ENCODE results near the gene LAMC2. TPM values are rescaled to one million over a fixed set of nuclear protein-coding genes. Genes with fewer than 3 reads are reported as not detected.

Gene LAMC2
- total RNA-seq, 2 donors from 2014 or later: 30.7 to 55.0 TPM

DNA sequence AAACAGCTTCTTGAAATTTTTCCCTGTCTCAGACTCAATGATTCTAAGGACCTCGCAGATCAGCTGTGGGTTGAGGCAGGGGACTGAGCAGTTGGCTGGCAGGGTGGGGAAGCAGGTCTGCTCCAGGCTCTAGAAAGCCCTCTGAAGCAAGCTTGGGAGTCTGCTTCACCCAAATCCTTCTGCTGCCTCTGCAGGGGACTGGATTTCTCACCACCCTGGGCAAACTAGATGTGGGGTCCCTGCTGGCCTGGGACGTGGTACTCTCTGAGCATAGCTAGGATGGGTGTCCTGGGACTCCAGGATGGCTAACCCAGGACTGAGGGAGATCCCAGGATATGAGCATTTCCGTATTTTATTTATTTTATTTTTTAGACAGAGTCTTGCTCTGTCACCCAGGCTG is 89.3 kb downstream of the LAMC2 start:
- intact Hi-C loops (cut with DNase I, micrococcal nuclease): no loop called here
- DNase-seq (no peak), ATAC-seq (no peak)

GRCh38 chr1:183276386-183277080 is 90.5 kb downstream of the LAMC2 start:
- intact Hi-C loops (cut with DNase I, micrococcal nuclease): no loop called here
- ATAC-seq (no peak), DNase-seq (no peak)

DNA sequence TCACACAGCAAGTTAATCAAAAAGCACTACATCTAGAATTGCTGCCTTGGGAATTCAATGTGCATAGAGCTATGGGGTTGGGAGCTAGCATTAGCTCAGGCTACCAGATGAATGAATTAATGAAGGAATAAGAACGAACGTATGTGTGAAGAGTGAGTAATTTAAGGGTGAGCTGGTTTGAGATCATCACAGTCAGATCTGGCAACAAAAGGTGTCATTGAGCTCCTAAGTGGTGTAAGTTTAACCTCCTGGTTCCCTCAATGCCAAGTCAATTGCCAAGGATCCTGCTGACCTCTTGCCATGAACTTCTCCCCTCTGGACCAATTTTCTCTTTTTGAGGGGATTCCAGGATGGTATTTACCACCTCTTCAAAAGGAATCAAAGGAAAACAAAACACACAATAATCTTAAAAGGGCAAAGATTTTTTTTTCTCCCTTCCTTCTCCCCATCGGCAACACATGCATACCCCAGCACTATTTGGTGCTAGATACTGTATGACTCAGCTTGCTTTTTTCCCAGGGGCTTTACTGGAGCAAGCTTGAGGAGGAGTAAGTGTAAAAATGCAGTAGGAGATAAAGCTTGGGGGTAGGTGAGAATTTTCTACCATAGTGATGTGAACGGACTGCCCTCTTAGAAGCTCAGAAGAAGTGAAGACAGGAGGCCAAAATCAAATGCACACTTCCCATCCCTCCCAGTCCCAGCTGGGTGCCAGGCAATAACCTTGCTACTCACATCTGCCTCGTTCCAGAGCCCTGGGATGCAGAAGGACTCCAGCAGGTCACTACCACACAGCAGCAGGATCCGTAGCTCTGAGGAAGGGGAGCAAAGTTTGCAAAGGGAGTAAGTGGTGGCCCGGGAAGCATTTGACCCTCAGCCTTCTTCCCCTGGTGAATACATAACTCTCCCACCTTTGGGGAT is 92.0 kb downstream of the LAMC2 start:
- no peak for DNase-seq
- no peak for ATAC-seq
- intact Hi-C loops (cut with DNase I, micrococcal nuclease): no loop called here

DNA sequence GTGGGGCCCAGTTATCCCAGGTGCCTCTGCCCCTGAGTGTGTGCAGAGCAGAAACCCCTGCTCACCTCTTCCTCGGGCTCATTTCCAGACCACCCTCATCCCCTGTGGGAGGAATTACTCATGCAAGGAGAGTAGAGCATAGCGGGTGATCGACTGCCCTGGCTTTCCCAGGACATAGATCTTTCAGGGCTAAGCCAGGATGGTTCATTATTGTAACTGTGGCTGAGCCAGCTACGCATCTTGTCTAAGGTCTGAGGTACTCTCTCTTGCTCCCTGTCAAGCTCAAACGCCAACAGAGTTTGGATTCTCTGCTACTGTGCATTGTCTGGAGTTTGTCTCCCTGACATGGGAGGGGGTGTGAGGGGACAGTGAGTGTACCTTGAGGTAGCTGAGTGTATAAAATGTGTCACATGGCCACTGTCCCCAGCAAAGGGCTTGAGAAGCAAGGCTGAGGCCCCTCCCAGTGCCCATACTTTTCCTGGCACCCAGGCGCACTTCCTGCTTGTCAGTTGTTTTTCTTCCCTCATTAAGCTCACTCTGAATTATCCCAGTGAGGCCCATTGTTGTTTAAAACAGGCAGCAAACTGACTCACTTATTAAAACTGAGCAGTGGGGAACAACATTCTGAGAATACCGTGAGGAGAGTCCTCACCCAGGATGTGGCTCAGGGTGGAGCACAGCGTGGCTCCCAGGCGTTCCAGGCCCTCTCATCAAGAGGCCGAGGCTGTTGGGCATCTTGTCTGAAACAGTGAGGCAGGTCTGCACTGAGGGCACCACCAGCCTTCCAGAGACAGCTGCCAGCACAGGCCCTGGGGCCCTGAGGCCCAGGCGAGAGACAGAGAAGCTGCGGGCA is 92.9 kb downstream of the LAMC2 start:
- DNase-seq (no peak), ATAC-seq (no peak)
- intact Hi-C loops (cut with DNase I, micrococcal nuclease): no loop called here

- intact Hi-C loops (cut with DNase I, micrococcal nuclease): no loop called here
- DNase-seq: no peak
These were observed 93.8 kb downstream of the LAMC2 start for GRCh38 chr1:183279835-183280234.

DNA sequence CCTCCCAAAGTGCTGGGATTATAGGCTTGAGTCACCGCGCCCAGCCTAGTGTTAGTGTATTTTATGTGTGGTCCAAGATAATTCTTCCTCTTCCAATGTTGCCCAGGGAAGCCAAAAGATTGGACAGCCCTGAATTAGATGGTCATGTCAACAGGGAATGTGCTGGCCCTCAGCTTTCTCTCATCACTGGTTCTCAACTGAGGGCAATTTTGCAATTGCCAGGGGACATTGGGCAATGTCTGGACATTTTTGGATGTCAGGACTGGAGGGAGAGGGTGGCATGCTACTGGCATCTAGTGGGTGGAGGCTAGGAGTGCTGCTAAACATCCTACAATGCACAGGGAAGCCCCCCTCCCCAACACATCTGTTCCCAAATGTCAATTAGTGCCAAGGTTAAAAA is 95.0 kb downstream of the LAMC2 start:
- intact Hi-C loops (cut with DNase I, micrococcal nuclease): no loop called here
- DNase-seq (no peak), ATAC-seq (no peak)

More at GRCh38 chr1:183279835-183280234, 93.8 kb downstream of the LAMC2 start:
- ATAC-seq: no peak

DNA sequence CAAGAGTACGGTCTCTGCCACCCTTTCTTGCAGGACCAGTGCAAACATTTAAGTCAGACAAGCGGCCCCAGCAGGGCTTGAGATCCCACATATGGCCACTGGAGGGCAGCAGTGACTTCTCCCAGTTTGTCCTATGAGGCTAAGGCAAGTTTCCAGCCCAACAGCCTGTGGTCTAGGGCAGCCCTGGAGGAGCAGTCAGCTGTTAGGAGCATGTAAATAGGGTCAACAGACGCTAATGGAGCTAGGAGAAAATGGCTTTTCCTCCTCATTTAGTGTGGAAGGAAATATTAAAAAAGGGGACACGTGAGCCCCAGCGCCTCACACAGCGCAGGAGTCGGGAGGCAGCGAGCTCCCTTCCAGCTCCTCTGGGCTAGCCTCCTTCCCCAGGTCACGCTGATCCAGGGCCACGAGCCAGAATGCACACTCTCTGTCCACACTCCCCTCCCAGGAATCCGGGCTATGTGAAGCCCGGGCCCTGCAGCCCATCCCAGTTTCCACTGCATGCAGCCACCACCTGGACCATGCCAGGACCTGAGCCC is 95.6 kb downstream of the LAMC2 start:
- intact Hi-C loops (cut with DNase I, micrococcal nuclease): no loop called here
- ATAC-seq (peak; percentile 96), DNase-seq (peak; percentile 79 to 84)

DNA sequence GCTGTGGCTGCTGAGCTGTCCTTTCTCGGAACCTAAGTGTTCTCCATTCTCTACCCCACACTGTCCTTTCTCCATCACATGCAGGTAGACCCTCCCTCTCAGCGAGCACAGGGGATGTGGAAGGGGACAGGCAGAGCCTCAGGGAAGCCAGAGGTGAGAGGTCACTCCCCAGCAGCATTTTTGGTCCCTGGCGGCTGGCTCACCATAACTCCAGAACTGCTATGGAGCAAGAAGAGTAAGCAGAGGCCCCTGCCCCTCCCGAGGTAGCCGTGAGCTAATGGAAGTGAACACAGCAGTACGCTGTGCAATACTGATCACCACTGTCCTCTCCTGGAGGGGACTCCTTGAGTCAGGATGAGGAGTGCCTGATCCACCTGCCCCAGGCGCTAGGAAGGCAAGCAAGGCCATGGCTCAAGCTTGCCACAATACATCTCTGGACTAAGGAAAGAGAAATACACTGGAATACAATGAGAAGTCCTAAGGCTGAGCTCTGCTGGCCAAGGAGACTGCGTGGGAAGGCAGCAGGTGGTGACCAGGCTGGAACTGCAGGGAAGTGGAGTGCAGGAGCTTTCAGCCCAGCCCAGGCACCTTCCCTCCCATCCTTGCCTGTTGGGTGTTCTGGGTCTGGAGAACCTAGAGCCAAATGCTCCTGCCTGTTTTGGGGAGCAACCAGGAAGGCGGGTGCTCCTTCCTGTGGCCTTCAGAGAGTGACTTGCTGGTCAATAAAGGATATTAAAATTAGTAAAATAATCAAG is 96.2 kb downstream of the LAMC2 start:
- intact Hi-C loops (cut with DNase I, micrococcal nuclease): no loop called here
- ATAC-seq (peak; percentile 8), DNase-seq (no peak)

DNA sequence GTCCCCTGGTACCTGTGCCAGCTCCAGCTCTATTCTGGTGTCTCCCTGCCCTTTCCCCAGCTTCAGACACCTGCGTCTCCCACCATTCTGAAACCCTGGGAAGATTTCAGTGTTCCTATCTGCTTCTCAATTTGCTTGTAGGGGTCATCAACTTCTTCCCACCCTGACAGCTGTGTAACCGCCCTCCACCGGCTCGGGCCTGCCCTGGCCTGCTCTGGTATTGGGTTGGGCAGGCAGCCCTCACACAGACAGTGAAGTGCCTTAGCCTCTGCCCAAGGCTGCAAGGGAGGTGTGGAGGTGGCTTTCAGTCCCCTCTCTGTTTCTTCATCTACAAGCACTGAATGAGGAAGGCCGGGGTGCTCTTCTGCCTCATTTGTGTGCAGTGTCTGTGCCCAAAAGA is 97.2 kb downstream of the LAMC2 start:
- ATAC-seq: no peak
- intact Hi-C loops (cut with DNase I, micrococcal nuclease): no loop called here

GRCh38 chr1:183284086-183284485 is 98.0 kb downstream of the LAMC2 start:
- ATAC-seq: no peak
- intact Hi-C loops (cut with DNase I, micrococcal nuclease): no loop called here
- DNase-seq: no peak

More for the DNA sequence above, 97.2 kb downstream of the LAMC2 start:
- no peak for DNase-seq

DNA sequence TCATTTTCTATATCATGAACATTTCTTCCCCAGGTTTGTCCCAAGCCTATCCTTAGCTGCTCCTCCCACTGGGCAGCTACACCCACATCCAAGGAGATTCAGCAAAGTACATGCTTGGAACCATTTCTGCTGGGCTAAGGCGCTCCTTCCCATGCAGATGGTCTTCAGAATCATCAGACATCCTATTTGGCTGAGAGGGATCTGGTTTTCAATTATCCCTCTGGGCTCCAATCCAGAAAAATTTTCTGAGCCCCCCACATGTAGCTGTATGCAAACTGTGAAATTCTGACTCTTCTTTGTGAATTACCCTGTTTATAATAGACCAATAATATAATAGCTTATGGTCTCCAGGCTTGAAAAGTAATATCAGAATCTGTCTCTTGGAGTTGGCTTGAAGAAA is 99.2 kb downstream of the LAMC2 start:
- DNase-seq (no peak), ATAC-seq (no peak)
- intact Hi-C loops (cut with DNase I, micrococcal nuclease): no loop called here

- no peak for ATAC-seq
- intact Hi-C loops (cut with DNase I, micrococcal nuclease): no loop called here
- no peak for DNase-seq
These were observed 99.7 kb downstream of the LAMC2 start for GRCh38 chr1:183285746-183286145.

DNA sequence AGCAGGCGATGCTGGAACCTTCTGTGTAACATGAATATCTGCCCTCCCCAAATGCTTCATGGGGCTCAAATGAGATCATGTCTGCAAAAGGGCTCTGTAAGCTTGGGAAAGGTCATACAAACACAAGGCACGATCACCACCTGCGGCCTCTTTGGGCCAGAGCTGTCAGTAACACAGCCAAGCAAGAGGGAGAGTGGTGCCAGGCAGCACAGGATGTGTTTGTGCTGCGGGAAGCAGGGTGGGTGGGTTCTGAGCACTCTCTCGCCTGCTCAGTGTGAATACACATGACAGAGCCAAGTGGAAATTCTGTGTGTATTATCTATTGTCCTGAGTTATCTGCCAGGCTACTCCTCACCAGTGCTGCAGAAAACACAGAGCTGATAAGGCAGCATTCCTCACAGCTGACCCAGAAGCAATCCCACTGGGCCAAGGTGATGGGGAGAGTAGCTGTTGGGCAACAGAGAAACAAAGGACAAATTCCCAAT is 101.2 kb downstream of the LAMC2 start:
- DNase-seq (no peak), ATAC-seq (peak; percentile 20)
- intact Hi-C loops (cut with DNase I, micrococcal nuclease): no loop called here

DNA sequence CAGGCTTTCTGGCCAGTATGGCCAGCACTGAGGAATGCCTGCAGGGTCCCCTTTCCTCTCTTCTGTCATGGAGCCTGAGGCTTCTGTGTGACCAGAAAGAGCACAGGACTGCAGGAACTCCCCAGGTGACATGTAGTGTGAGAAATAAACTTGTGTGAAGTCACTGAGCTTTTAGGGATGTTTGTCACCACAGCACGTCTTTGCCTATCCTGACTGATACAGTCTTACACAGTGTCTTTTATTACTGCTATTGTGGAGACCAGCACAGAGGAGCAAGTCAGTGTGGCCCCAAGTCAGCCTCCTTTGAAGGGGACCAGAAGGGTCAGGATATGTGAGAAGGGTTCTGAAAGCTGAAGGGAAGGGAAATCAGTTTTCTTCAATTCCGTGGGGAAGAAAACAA is 102.5 kb downstream of the LAMC2 start:
- intact Hi-C loops (cut with DNase I, micrococcal nuclease): no loop called here
- ATAC-seq: no peak
- DNase-seq: no peak

- intact Hi-C loops (cut with DNase I, micrococcal nuclease): no loop called here
- ATAC-seq (no peak), DNase-seq (no peak)
These were observed 103.0 kb downstream of the LAMC2 start for GRCh38 chr1:183289051-183289496.

DNA sequence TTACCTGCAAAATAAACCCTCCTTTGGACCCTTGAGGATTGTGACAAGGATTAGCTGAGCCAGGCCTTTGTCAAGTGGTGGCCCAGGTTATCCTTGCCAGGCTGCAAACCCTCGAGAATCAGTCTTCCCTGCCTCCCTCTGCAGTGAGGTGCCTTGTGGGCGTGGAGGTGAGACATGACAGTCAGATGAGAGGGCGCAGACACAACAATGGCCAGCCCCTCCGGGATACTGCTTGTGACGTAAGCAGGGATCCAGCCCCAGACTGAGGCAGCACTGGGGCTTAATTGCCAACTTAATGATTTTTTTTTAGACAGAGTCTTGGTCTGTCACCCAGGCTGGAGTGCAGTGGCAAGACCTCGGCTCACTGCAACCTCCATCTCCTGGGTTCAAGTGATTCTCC is 104.6 kb downstream of the LAMC2 start:
- intact Hi-C loops (cut with DNase I, micrococcal nuclease): no loop called here

GRCh38 chr1:183291216-183291762 is 105.2 kb downstream of the LAMC2 start:
- ATAC-seq (no peak), DNase-seq (no peak)
- intact Hi-C loops (cut with DNase I, micrococcal nuclease): no loop called here

More for the DNA sequence above, 104.6 kb downstream of the LAMC2 start:
- no peak for DNase-seq
- no peak for ATAC-seq

All from left colon (tissue), 2 donors.